H1 (cell line): ENCODE measurements around the gene CNOT8. TPM values are rescaled to one million over a fixed set of nuclear protein-coding genes. Genes with fewer than 3 reads are reported as not detected.

Source experiments
- EP300 ChIP-seq, 2 experiments: IDR thresholded peaks; 1 replicate in 1 of 2; 2 replicates in 1 of 2; pipeline ENCODE4 v1.6.1; 2011 to 2012; ENCODE audit warnings: low read depth in 2 of 2, low read length in 2 of 2, mild to moderate bottlenecking in 2 of 2, borderline replicate concordance in 1 of 2, inconsistent platforms in 1 of 2, moderate library complexity in 1 of 2
- SIX5 ChIP-seq: IDR thresholded peaks from 2 replicates; pipeline ENCODE4 v1.6.1; 2011; ENCODE audit warnings: mild to moderate bottlenecking, low read depth, low read length
- TAF1 ChIP-seq: IDR thresholded peaks from 2 replicates; pipeline ENCODE4 v1.6.1; 2011; ENCODE audit warnings: mild to moderate bottlenecking, low read depth, low read length
- polyA plus RNA-seq, 7 experiments: library from polyadenylated mRNA; depleted of rRNA in 3 of 7; stranded (reverse) in 5 of 7; unstranded in 2 of 7; fragments of >200 nt in 5 of 7; fragments of 200-250 nt in 2 of 7; gene quantifications; 1 replicate in 5 of 7; 2 replicates in 1 of 7; 4 replicates in 1 of 7; pipeline versions ENCODE4 v1.2.1 to v1.2.3, GENCODE V29; 2011 to 2013; ENCODE audit warnings: missing spikeins in 2 of 7, mixed read lengths in 2 of 7
- total RNA-seq: library from RNA; stranded (reverse); fragmentation: NEBNext Ultra II Directional; extraction: Animal tissue kit (Norgen Biotek cat#: 25700); gene quantifications from 2 replicates; pipeline ENCODE4 v1.2.1, GENCODE V29; 2021

CNOT8 gene
- total and polyA plus RNA-seq, 2 of the 8 experiments (the other 6 are each of a cell fraction or from before 2014, with no cell fraction given), result 36.4 to 62.9 TPM

- no peak for TF ChIP-seq SIX5
- no peak for TF ChIP-seq TAF1
- TF ChIP-seq EP300 (IDR thresholded peaks at IDR 0.05; ENCODE audit: borderline replicate concordance in 1 of 2, low read depth in 2 of 2, low read length in 2 of 2), result no peak
Measured at GRCh38 chr5:154873791-154874331, 15.4 kb downstream of the CNOT8 start (continued).
